GM12891 (cell line): ENCODE data around the gene FHIP2A.

Experiments used
- POLR2A ChIP-seq: IDR thresholded peaks from 2 replicates; pipeline ENCODE4 v1.6.1; 2011; ENCODE audit warnings: low read depth, low read length, control low read depth
- POLR2AphosphoS5 ChIP-seq: IDR thresholded peaks from 2 replicates; pipeline ENCODE4 v1.6.1; 2011; ENCODE audit warnings: low read depth, low read length, control low read depth
- POU2F2 ChIP-seq: IDR thresholded peaks from 2 replicates; pipeline ENCODE4 v1.6.1; 2011; ENCODE audit warnings: low read depth, mild to moderate bottlenecking, control low read depth, low read length, moderate library complexity
- SPI1 ChIP-seq: IDR thresholded peaks from 2 replicates; pipeline ENCODE4 v1.6.1; 2011; ENCODE audit warnings: low read depth, low read length, control low read depth
- TAF1 ChIP-seq: IDR thresholded peaks from 2 replicates; pipeline ENCODE4 v1.6.1; 2011; ENCODE audit warnings: low read depth, low read length, control low read depth

DNA sequence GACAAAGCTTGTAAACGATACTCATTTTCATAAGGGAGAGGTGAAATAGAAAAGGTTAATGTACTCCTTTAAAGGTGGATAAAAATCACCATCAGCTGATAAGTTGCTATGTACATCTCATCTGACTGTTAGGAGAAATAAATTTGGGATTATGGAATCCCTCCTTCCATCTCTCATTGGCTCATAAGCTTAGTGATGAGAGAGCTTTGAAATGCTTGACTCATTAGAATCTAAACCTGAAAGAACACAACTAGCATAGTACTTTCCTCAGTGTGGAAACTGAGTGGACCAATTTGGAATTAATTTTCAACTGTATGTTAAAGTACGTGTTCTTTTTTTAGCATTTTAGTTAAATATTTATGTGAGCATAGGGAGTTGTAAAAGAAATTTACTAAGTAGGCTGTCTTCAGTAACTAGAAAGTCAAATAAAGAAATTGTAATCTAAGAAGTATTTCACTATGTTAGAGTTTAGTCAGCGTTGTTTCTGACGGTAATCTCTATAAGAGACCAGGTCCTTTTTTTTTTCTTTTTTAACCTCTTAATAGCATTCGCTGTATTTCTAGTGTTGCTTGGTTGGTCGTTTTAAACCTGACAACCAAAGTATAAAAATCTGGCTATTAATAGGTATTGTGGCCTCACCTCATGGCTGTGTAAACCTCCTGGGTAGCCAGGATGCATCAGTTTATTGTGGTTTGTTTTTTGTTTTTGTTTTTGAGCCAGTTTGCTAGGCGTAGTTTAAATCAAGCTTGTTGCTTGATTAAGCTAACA, 34.4 kb downstream of the FHIP2A start:
- TF ChIP-seq POLR2AphosphoS5 = no peak
- TF ChIP-seq POLR2A = no peak
- TF ChIP-seq TAF1 = no peak
- TF ChIP-seq POU2F2 = no peak
- TF ChIP-seq SPI1 = no peak
